AG09309 (cell line): ENCODE measurements around the gene CDH1.

Experiments
- DNase-seq: peaks from one replicate; pipeline ENCODE4 v3.0.0-alpha.2; 2010; ENCODE audit warnings: low read depth
- H3K4me3 ChIP-seq: 2 replicates; pipeline ENCODE4 v1.5.1; 2011; ENCODE audit warnings: mild to moderate bottlenecking, low read depth, low read length, moderate library complexity; ENCODE audit not compliant: control insufficient read depth
- TF ChIP-seq, protein P1 (sequence below): IDR thresholded peaks from 2 replicates; pipeline ENCODE4 v1.5.1; 2011; ENCODE audit warnings: mild to moderate bottlenecking, low read depth, low read length, inconsistent platforms; ENCODE audit not compliant: insufficient read depth, control insufficient read depth; ENCODE audit errors: missing control alignments

Gene CDH1

DNA sequence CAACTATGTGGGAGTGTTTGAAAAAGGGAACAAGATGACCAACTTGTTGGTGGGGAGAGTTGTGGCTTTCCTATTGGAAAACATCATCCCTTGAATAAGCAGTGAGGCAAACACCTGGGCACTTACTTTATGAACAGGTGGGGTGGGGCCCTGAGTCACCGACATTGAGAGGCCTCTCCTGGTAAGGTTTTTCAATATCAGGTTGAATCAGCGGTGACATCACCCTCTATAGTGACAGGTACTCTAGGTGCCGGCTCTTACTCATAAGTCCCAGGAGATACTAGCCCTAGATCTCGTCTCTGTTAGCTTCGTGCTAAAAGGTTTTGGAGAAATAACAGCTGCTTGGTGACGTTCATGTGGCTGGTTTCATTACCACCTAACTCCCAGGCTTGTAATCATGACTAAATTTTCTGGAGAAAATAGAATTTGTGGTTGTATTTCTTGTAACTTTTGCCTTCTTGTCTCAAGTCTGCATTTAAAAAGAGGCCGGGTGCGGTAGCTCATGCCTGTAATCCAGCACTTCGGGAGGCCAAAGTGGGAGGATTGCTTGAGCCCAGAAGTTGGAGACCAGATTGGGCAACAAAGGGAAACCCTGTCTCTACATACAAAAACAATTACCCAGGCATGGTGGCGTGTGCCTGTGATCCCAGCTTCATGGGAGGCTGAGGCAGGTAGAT is 19.3 kb downstream of the CDH1 start:
- TF ChIP-seq, protein P1, sequence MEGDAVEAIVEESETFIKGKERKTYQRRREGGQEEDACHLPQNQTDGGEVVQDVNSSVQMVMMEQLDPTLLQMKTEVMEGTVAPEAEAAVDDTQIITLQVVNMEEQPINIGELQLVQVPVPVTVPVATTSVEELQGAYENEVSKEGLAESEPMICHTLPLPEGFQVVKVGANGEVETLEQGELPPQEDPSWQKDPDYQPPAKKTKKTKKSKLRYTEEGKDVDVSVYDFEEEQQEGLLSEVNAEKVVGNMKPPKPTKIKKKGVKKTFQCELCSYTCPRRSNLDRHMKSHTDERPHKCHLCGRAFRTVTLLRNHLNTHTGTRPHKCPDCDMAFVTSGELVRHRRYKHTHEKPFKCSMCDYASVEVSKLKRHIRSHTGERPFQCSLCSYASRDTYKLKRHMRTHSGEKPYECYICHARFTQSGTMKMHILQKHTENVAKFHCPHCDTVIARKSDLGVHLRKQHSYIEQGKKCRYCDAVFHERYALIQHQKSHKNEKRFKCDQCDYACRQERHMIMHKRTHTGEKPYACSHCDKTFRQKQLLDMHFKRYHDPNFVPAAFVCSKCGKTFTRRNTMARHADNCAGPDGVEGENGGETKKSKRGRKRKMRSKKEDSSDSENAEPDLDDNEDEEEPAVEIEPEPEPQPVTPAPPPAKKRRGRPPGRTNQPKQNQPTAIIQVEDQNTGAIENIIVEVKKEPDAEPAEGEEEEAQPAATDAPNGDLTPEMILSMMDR, result no peak
- DNase-seq, result no peak
- no peak overlapping the region for H3K4me3 ChIP-seq

- no peak for DNase-seq
- TF ChIP-seq, protein P1, result no peak
- no peak overlapping the region for H3K4me3 ChIP-seq
Measured at GRCh38 chr16:68757625-68757935, 20.5 kb downstream of the CDH1 start.

- H3K4me3 ChIP-seq, result no peak overlapping the region
- no peak for DNase-seq
- TF ChIP-seq, protein P1, result no peak
Measured at GRCh38 chr16:68759062-68759461, 22.0 kb downstream of the CDH1 start.

DNA sequence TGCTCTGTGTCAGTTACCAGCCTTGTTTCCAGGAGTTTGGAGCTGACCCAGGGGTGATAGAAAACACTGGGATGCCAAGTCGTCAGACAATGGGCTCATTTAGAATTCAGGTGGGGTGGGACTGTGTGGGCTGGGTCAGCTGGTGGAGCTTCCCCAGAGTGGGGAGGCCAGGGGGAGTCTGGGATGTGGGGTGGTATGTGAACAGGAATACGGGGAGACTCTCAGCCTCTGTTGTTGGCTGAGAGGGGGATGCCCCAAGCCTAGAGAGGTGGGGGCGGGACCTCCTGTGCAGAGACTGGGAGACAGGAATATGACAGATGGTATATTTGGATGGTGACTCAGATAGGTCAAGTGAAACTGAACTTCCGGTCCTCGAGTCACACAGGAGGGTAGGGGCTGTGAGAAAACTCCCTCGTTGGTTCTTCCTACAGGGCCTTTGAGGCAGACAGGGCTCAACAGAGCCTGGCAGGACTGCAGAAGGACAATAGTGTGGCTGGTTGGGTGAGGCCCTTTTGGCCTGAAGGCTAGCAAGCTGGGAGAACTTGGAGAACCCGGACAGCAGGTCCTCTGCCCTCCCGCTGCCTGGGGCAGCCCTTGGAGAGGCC is 23.7 kb downstream of the CDH1 start:
- DNase-seq, result no peak
- TF ChIP-seq, protein P1, result no peak
- no peak overlapping the region for H3K4me3 ChIP-seq

GRCh38 chr16:68762996-68763756 is 26.1 kb downstream of the CDH1 start:
- TF ChIP-seq, protein P1, result no peak
- no peak for DNase-seq

DNA sequence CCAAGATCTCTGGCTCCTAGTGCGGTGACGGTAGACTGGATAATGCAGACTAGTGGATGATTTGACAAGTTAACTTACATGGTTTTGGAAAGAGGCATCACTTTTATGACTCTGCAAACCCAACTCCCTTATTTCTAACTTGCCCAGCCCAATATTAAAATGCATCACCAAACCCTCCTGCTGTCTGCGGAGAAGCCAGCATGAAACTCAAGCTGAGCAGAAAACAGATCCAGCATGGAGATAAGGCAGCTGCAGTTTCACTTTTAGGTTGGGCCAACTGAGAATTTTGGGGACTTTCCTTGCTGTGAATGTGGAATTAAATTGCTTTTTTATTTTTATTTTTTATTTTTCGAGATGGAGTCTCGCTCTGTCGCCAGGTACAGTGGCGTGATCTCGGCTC is 27.8 kb downstream of the CDH1 start:
- no peak for DNase-seq
- no peak overlapping the region for H3K4me3 ChIP-seq
- TF ChIP-seq, protein P1, result no peak

More at GRCh38 chr16:68762996-68763756, 26.1 kb downstream of the CDH1 start:
- H3K4me3 ChIP-seq, result no peak overlapping the region
